Endothelial cell of umbilical vein (primary cell): ENCODE results near the gene RUBCN. TPM values are rescaled to one million over a fixed set of nuclear protein-coding genes. Genes with fewer than 3 reads are reported as not detected.
"Not testable (repeated sequence)": the region's sequence is repeated elsewhere in the genome, so short reads cannot be mapped to it uniquely, and the experiment has no call there.

Experiments
- BruUV-seq: library from RNA; stranded (reverse); fragments of 400-500 nt; replicated peaks from 2 replicates; lab custom pipeline; 2021; lab: Mats Ljungman, UMichigan
- CTCF ChIA-PET: fragments of 300-600, 350-600 bp; sonication (Branson Sonifier 250); formaldehyde crosslinking; loops from one replicate; lab custom pipeline; 2021; ENCODE audit warnings: antibody characterized with exemption, inconsistent platforms; lab: Charles Lee
- POLR2A ChIA-PET: fragments of 300-600, 350-600 bp; sonication (Branson Sonifier 250); formaldehyde crosslinking; loops from one replicate; lab custom pipeline; 2021; ENCODE audit warnings: antibody characterized with exemption, inconsistent platforms; lab: Charles Lee
- DNase-seq: peaks from one replicate; pipeline ENCODE4 v3.0.0-alpha.2; 2011; ENCODE audit warnings: low read depth, low spot score
- FAIRE-seq: peaks from 2 replicates; lab custom pipeline; 2011; peaks lifted over from hg19 to GRCh38; lab: Jason Lieb, UNC
- H2AFZ ChIP-seq: 2 replicates; pipeline ENCODE4 v1.6.0; 2012; ENCODE audit warnings: low read depth, low read length, control low read depth, inconsistent platforms
- H3K27ac ChIP-seq: 2 replicates; pipeline ENCODE4 v1.5.1; 2011; ENCODE audit warnings: low read depth, mild to moderate bottlenecking, control low read depth, low read length, moderate library complexity; ENCODE audit not compliant: insufficient read depth
- H3K27me3 ChIP-seq, 2 experiments: 2 replicates each; pipeline versions ENCODE4 v1.6.0 to v1.6.1; 2011; ENCODE audit warnings: low read length in 2 of 2, mixed read lengths in 1 of 2; ENCODE audit not compliant: control insufficient read depth in 2 of 2, insufficient read depth in 2 of 2
- H3K36me3 ChIP-seq, 2 experiments: 2 replicates in 1 of 2; 3 replicates in 1 of 2; pipeline ENCODE4 v1.5.1; 2011; ENCODE audit warnings: low read length in 2 of 2, mild to moderate bottlenecking in 1 of 2, moderate library complexity in 1 of 2; ENCODE audit not compliant: control insufficient read depth in 2 of 2, insufficient read depth in 2 of 2; ENCODE audit errors: extremely low read depth in 1 of 2
- H3K4me1 ChIP-seq: 3 replicates; pipeline ENCODE4 v1.5.1; 2011; ENCODE audit warnings: mild to moderate bottlenecking, low read length; ENCODE audit not compliant: control insufficient read depth, insufficient read depth; ENCODE audit errors: extremely low read depth
- H3K4me2 ChIP-seq: 2 replicates; pipeline ENCODE4 v1.6.1; 2011; ENCODE audit warnings: low read length, control low read depth, mixed read lengths; ENCODE audit not compliant: insufficient read depth
- H3K4me3 ChIP-seq, 3 experiments: fragments of 200-600 bp in 1 of 3; sonication (generic), shearing (Covaris generic) in 1 of 3; replicated peaks in 1 of 3; 2 replicates each; pipeline ENCODE4 v1.5.1; 2011 to 2016; ENCODE audit warnings: control low read depth in 3 of 3, low read length in 3 of 3, mild to moderate bottlenecking in 2 of 3, inconsistent platforms in 1 of 3, low read depth in 1 of 3, moderate library complexity in 1 of 3; ENCODE audit not compliant: insufficient read depth in 1 of 3
- H3K79me2 ChIP-seq: 2 replicates; pipeline ENCODE4 v1.6.0; 2012; ENCODE audit warnings: low read length, inconsistent platforms; ENCODE audit not compliant: control insufficient read depth, insufficient read depth
- H3K9ac ChIP-seq: replicated peaks from 2 replicates; pipeline ENCODE3; 2011; ENCODE audit warnings: low read length, control low read depth; ENCODE audit not compliant: insufficient read depth; ENCODE audit errors: extremely low read depth
- H3K9me1 ChIP-seq: replicated peaks from 3 replicates; pipeline ENCODE4 v1.6.0; 2011; ENCODE audit warnings: mild to moderate bottlenecking, low read length; ENCODE audit not compliant: control insufficient read depth, insufficient read depth; ENCODE audit errors: extremely low read depth
- H3K9me3 ChIP-seq: replicated peaks from 2 replicates; pipeline ENCODE4 v1.5.1; 2012; ENCODE audit warnings: low read length, inconsistent platforms; ENCODE audit not compliant: control insufficient read depth, insufficient read depth
- H4K20me1 ChIP-seq: replicated peaks from 2 replicates; pipeline ENCODE3; 2011; ENCODE audit warnings: mild to moderate bottlenecking, low read length; ENCODE audit not compliant: control insufficient read depth, insufficient read depth; ENCODE audit errors: extremely low read depth
- EZH2 ChIP-seq: IDR thresholded peaks from 2 replicates; pipeline ENCODE4 v1.6.1; 2012; ENCODE audit warnings: borderline replicate concordance, low read depth, mild to moderate bottlenecking, moderate library complexity, low read length, inconsistent platforms; ENCODE audit not compliant: severe bottlenecking
- FOS ChIP-seq: IDR thresholded peaks from 2 replicates; pipeline ENCODE4 v1.6.1; 2011; ENCODE audit warnings: mild to moderate bottlenecking, low read length, moderate library complexity, borderline replicate concordance; ENCODE audit not compliant: insufficient read depth
- GATA2 ChIP-seq: IDR thresholded peaks from 2 replicates; pipeline ENCODE4 v1.7.0; 2011; ENCODE audit warnings: low read depth, mild to moderate bottlenecking, moderate library complexity, mixed read lengths, low read length; ENCODE audit not compliant: insufficient read length, insufficient read depth
- JUN ChIP-seq: IDR thresholded peaks from 2 replicates; pipeline ENCODE4 v1.6.1; 2011; ENCODE audit warnings: borderline replicate concordance, low read depth; ENCODE audit not compliant: insufficient read length, insufficient read depth
- MAX ChIP-seq: IDR thresholded peaks from 2 replicates; pipeline ENCODE4 v1.6.1; 2011; ENCODE audit not compliant: insufficient read depth, insufficient read length
- MYC ChIP-seq: IDR thresholded peaks from one replicate; pipeline ENCODE4 v1.6.1; 2011; ENCODE audit warnings: mild to moderate bottlenecking, low read depth, low read length
- POLR2A ChIP-seq: IDR thresholded peaks from 2 replicates; pipeline ENCODE4 v1.6.1; 2012; ENCODE audit warnings: low read depth, mild to moderate bottlenecking, control low read depth, low read length
- POLR2AphosphoS5 ChIP-seq: IDR thresholded peaks from 2 replicates; pipeline ENCODE4 v1.6.1; 2012; ENCODE audit warnings: low read depth, mild to moderate bottlenecking, control low read depth, low read length, moderate library complexity; ENCODE audit not compliant: insufficient read depth
- dilution Hi-C: fragments of 300-500 bp; cut with MboI; formaldehyde crosslinking; loops from one replicate; pipeline ENCODE4 v1.15.0; 2019; ENCODE audit warnings: low sequenced_read_pairs; ENCODE audit not compliant: extremely low pct_ligation_motif_present
- intact Hi-C: fragments of 100-400 bp; cut with micrococcal nuclease; formaldehyde crosslinking; loops from one replicate; pipeline ENCODE4 v1.10.0; 2022
- polyA plus RNA-seq, 4 experiments: library from polyadenylated mRNA; depleted of rRNA in 3 of 4; stranded (reverse) in 3 of 4; unstranded in 1 of 4; fragments of >200 nt; gene quantifications; 2 replicates each; pipeline versions ENCODE4 v1.2.1 to v1.2.3, GENCODE V29; 2011 to 2012; ENCODE audit warnings: missing spikeins in 1 of 4
- total RNA-seq: library from RNA; stranded (reverse); gene quantifications from 2 replicates; pipeline ENCODE4 v1.2.3, GENCODE V29; 2021
- TF ChIP-seq, protein P1 (sequence below), 2 donors: IDR thresholded peaks; 1 replicate in 1 of 2; 2 replicates in 1 of 2; pipeline ENCODE4 v1.5.1; 2011; ENCODE audit warnings: low read length in 2 of 2, mild to moderate bottlenecking in 2 of 2, moderate library complexity in 2 of 2, control low read depth in 1 of 2, inconsistent platforms in 1 of 2, low read depth in 1 of 2; ENCODE audit not compliant: insufficient read depth in 1 of 2; ENCODE audit errors: extremely low read depth in 1 of 2

RUBCN gene
- total and polyA plus RNA-seq, 2 donors (not counting 3 experiments of a cell fraction or from before 2014, with no cell fraction given): 15.0 to 25.8 TPM

GRCh38 chr3:197710965-197711364, 25.7 kb downstream of the RUBCN start:
- H3K4me1 ChIP-seq: peaks cover 26% of the 10 kb centered on the region
- dilution Hi-C loops, H3K4me3 ChIP-seq, H4K20me1 ChIP-seq, POLR2A ChIA-PET, DNase-seq, H2AFZ ChIP-seq, FAIRE-seq, H3K36me3 ChIP-seq, H3K9me3 ChIP-seq, H3K27me3 ChIP-seq, H3K9me1 ChIP-seq, H3K27ac ChIP-seq, BruUV-seq, H3K4me2 ChIP-seq, H3K79me2 ChIP-seq, intact Hi-C loops, H3K9ac ChIP-seq: not testable (repeated sequence)
- CTCF ChIA-PET: interaction anchor here (1.8 to 1.9 kb wide), 2 partner anchors 8 to 38 kb away, joined by 4 to 6 read pairs; partner anchors contain the start of gene FYTTD1

- BruUV-seq: no TSS peak
- CTCF ChIA-PET: no interaction called here
Observed at GRCh38 chr3:197709135-197709534, 27.6 kb downstream of the RUBCN start.

More at GRCh38 chr3:197709135-197709534, 27.6 kb downstream of the RUBCN start:
- Histone ChIP-seq H3K4me1 (peaks cover 19% of the 10 kb centered on the region), H2AFZ (no peak overlapping the region), H3K9ac (no peak overlapping the region), H3K27ac (no peak overlapping the region), H3K36me3 (peaks cover 4 to 5% of the 10 kb centered on the region in 2 experiments), H3K79me2 (no peaks in the 10 kb centered on the region), H3K4me3 (no peak overlapping the region), H4K20me1 (no peaks in the 10 kb centered on the region), H3K9me3 (no peaks in the 10 kb centered on the region), H3K27me3 (no peaks in the 10 kb centered on the region), H3K4me2 (no peak overlapping the region), H3K9me1 (no peaks in the 10 kb centered on the region)
- TF ChIP-seq, protein P1, sequence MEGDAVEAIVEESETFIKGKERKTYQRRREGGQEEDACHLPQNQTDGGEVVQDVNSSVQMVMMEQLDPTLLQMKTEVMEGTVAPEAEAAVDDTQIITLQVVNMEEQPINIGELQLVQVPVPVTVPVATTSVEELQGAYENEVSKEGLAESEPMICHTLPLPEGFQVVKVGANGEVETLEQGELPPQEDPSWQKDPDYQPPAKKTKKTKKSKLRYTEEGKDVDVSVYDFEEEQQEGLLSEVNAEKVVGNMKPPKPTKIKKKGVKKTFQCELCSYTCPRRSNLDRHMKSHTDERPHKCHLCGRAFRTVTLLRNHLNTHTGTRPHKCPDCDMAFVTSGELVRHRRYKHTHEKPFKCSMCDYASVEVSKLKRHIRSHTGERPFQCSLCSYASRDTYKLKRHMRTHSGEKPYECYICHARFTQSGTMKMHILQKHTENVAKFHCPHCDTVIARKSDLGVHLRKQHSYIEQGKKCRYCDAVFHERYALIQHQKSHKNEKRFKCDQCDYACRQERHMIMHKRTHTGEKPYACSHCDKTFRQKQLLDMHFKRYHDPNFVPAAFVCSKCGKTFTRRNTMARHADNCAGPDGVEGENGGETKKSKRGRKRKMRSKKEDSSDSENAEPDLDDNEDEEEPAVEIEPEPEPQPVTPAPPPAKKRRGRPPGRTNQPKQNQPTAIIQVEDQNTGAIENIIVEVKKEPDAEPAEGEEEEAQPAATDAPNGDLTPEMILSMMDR (IDR thresholded peaks at IDR 0.05; ENCODE audit: extremely low read depth in 1 of 2, insufficient read depth in 1 of 2, low read depth in 1 of 2, low read length in 2 of 2): no peak
- TF ChIP-seq GATA2 (no peak), FOS (no peak), JUN (no peak), EZH2 (no peak), POLR2AphosphoS5 (no peak), MAX (no peak), POLR2A (no peak), MYC (no peak)
- no peak for FAIRE-seq
- POLR2A ChIA-PET: no interaction called here
- intact Hi-C loops: no loop called here
- DNase-seq: no peak
- dilution Hi-C loops: no loop called here
